HG03378 (cell line): ENCODE data around the gene CFAP99.

Experiments used
- ATAC-seq: cut with Tn5 transposase; IDR thresholded peaks from one replicate; pipeline ENCODE4 v1.9.1; 2021; ENCODE audit warnings: mild to moderate bottlenecking, moderate library complexity; ENCODE audit not compliant: unreplicated experiment

CFAP99 gene

DNA sequence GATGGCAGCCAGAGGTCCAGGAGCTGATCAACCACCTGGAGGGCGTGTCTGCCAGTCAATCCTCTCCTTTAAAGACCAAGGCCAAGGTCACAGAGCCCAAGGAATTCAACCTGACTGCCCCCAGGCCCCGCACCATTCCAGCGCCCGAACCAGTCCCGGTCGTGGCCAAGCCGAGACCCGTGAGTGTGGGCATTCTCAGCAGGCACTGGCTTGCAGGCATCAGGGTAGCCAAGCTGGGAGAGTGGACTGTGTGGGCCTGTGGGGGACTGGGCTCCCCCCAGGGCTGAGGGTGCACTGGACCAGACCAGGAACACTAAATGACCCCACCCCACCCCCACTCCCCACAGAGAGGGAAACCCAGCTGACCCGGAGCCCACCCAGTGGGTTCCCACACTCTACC, 26.4 kb downstream of the CFAP99 start:
- ATAC-seq = no peak

DNA sequence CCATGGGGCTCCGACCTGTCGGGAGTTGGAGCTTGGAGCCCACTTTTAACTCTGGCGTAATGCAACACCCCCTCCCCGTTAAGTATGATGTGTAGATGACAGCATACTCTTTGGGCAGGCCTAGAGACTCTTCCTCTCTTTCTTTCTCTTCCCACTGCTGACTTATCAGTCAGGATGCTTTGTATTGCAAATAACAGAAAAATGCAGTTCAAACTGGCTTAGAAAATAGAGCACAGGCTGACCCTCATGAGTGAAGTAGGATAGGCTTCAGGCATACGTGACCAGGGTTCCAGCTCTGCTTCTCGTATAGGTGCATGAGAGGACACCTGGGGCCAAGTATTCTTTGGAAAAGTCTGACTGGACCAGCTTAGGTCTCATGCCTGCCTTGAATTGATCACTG, 26.8 kb downstream of the CFAP99 start:
- no peak for ATAC-seq

DNA sequence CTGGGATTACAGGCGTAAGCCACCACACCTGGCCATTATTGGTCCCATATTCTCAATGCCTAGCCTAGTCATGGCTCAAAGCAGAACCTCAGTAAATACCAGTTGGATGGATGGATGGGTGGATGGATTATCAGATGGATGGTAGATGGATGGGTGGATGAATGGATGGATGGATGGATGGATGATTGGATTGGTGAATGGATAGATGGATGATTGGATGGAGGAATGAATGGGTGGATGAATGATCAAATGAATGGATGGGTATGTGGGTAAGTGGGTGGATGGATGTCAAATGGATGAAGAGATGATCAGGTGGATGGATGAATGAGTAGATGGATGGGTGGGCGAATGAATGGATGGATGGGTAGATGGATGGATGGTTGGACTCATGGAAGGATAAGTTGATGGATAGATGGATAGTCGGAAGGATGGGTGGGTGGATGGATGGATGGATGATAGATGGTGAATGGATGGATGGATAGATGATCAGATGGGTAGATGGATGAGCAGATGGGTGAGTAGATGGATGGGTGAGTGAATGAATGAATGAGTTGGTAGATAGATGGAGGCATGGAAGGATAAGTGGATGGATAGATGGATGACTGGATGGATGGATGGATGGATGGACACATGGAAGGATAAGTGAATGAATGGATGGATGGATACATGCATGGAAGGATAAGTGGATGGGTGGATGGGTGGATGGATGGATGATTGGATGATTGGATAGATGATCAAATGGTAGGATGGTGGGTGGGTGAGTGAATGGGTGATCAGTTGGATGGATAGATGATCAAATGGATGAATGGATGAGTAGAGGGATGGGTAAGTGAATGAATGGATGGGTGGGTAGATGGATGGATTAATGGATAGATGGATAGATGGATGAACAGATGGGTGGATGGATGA, 28.2 kb downstream of the CFAP99 start:
- ATAC-seq = no peak

DNA sequence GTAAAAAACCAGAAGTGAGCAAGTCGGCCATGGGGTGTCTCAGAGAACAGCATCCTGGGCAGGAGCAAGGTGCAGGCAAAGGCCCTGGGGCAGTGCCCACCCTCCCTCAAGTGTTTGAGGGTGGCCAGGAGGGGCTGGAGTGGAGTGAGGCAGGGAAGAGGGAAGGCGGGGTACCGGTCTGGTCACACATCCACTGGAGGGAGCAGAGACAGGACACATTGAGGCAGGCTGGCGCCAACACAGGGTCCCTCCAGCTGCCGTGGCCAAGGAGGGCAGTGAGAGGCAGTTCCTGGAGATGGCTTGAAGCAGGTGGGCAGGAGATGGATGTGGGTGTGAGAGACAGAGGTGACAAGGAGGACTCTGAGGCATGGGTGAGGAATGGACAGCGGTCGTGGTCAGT, 29.8 kb downstream of the CFAP99 start:
- ATAC-seq = no peak

DNA sequence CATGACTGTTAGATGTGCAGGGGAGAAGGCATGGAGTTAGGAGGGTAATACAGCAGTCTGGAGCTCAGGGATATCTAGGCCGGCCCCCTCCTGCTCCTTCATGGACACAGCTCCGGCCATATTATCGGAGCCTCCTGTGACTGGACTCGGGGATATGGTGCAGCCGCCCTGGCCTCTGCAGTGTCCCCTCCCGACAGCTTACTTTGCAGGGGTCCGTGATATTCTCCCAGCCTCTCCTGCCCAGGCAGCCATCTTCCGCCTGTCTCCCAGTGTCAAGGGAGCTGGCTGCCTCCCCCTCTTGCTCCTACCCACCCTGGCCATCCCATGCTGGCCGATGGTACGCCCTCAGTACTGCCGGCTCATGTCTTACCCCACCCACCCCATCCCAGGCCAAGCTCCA, 30.3 kb downstream of the CFAP99 start:
- no peak for ATAC-seq

DNA sequence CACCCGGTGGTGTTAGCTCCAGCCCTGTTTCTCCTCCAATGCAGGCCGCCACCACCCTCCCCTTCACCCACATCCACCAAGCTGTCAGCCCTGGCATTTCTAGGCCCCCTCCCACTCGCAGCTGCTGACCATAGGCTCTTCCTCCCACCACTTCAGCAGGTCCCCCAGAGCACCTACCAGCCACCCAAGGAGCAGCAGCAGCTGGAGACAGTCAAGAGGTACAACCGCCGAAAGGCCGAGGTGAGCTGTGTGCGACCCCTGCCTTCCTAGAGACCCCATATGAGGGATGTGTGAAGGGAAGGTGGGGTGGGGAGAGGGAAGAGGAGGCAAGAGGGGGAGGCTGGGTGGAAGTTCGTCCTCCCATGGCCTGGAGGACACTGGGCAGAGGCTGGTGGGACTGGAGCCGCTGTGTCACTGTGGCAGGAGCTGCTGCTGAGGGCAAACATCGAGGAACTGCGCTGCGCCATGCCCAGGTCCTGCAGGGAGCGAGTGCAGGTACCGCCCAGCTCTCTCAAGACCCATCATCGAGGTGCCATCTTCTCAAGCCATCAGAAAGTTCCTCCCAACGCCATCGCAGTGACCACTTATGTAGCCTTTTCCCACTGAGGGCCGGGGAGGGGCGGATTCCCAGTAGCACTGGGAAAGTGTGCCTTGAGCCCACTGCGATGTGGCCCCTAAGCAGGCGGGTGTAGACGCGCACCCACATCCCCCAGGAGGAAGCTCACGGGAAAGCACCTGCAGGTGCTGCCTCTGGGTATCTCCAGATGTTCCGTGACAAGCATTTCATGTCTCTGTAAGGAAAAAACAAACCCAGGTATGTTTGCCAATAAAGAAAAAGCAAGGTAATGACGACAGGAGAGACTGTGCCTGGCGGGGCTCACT, 31.0 kb downstream of the CFAP99 start:
- no peak for ATAC-seq

DNA sequence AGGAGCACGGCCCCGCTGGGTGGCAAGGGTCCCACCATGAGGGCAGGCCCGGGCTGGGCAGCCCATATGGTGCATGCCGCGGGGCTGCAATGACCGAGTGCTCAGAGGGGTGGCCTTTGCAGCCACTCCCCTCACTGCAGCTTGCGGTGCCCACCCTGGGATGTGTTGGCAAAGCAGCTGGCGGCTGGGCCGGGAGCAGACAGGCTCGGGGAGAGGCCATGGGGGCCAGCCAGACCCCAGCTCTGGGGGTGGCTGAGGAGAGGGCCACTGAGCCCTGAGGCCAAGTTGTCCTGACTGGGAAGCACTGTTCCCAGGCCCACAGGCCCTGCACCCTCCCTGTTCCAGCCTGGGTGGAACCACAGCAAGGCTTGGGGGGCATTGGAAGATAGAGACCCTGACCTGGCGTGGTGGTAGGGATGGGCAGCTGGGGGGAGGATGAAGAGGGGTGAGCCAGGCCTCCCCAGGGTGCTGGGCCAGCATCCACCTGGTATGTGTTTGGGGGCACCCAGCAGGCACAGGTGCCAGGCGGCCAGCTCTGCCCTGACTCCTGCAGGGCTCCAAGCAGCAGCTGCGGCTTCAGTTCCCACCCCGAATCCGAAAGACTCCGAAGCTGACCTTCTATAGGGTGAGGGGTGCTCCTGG, 31.8 kb downstream of the CFAP99 start:
- ATAC-seq = no peak

DNA sequence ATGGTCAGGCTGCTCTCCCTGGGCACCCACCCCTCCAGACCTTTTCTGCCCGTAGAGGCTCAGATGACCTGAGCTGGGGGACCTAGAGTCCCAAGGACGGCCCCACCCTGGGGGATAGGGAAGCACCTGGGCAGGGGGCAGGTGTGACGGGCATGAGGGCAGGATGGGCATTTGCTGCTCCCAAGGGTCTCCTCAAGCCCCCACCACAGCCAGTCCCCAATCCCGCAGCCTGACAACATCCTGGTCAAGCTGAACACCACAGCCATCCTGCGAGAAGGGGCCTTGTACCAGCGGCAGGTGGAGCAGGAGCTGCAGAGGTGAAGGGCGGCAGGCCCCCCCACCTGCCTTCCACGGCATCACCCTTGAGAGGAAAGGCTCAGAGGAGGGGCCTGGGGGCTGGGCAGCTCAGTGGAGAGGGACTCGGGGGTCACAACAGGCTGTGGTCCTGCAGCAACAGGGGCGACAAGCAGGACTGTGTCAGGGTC, 32.3 kb downstream of the CFAP99 start:
- ATAC-seq = no peak

DNA sequence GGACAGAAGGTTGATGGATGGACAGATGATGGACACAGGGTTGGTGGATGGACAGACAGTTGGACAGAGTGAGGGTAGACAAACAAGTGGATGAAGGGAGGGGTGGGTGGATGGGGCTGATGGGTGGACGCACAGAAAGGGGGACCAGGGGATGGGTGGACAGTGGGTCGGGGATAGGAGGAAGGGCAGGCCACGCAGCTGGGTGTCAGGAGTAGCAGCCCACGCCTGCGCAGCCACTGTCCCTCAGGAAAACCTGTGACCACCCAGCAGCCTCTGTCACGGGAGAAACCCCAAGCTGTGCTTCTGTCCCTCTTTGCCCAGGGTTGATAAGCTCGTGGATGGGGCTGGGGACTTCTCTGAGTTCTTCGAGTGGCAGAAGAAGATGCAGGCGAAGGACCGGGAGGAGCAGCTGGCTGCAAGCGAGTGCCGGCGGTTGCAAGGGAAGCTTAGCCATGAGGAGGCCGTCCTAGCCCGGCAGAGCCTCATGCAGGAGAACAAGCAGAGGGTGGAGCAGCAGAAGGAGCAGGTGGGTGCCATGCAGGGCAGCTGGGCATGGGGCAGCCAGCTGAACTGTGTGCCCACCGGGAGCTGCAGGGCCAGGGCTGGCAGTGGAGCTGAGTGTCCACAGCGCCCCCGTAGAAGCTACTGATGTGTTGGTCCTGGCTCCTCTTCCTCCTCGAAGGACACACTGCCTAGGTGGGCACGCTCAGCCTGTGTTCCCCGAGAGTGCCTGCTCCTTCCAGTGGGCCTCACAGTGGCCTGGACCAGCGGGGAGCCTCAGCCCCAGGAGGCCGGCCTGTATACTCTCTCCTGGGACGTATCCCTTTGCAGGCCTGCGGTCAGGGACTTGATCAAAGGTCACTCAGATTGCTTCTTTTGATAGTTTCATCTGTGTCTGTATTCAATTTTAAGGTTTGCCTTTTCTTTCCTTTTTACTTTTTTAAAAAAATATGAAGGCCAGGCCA, 33.3 kb downstream of the CFAP99 start:
- ATAC-seq = no peak

DNA sequence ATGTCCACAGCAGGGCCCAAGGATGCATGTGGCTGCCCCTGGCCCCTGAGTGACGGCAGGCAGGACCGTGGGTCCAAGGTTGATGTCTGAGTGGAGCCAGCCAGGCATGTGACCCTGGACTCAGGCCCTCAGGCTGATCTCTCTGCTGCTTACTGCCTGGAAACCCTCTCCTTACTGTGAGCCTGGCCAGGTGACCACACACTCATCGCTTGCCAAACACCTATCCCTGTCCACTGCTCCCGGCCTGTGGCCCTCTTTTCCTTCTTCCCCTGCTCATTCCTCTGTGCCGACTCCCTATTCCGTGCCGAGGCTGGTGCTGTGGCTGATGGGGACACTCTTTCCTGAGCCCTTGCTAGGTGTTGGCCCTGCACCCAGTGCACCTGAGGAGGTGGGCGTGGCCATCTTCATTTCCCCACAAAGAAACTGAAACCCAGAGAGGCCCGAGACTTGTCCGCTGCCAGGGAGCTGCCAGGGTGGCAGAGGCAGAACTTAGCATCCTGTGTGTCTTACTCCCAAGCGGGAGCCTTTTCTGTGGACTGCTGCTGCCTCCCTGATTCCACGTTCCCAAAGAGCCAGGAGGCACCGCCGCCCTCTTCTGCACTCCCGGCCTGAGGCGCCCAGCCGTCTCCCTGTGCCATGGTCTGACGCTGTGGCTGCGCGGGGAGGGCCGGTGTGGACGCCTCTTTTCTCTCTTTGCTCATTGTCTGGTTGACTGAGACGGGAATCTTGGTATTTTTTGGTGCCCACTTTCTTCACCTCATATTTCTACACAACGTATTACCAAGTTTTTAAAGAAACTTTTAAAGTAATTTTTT, 38.9 kb downstream of the CFAP99 start:
- no peak for ATAC-seq

DNA sequence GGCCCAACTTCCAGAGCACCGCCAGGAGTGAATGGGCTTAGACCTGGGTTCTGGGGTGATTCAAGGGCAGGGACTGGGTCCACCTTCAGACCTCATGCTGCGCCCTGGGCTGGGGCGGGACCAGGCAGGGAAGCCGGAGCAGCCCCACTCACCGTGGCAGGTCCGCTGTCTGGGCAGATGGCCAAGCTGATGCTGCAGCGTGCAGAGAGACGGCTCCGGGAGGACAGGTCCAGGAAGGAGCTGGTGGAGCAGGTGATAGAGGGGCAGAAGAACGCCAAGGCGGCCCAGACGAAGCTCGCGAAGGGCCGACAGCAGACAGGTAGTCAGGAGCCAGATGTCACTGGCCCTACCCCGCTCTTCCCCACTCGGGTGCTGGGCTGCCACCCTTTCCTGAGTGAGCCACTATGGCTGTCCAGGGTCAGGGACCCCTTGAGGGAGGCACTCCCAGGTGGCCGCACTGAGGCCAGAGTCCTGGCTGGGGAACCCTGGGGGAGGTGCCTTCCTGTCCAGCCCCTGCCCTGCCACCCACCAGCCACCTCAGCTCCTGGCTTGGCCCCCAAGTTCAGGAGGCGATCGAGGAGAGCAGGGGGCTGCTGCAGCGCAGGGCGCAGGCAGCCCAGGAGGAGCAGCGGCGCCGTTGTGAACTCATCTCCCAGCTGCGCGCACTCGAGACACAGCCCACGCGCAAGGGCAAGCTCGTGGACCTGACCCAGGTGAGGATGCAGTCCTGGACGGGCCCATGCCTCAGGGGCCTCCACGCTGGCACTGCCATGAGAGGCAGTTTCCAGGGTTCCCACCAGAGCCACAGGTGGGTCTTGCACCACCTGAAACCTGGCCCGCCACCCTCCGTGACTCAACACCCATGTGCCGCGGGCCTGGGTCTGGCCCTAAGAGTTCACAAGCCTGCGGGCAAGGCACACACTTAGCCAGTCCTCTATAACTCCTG, 40.1 kb downstream of the CFAP99 start:
- ATAC-seq = no peak

DNA sequence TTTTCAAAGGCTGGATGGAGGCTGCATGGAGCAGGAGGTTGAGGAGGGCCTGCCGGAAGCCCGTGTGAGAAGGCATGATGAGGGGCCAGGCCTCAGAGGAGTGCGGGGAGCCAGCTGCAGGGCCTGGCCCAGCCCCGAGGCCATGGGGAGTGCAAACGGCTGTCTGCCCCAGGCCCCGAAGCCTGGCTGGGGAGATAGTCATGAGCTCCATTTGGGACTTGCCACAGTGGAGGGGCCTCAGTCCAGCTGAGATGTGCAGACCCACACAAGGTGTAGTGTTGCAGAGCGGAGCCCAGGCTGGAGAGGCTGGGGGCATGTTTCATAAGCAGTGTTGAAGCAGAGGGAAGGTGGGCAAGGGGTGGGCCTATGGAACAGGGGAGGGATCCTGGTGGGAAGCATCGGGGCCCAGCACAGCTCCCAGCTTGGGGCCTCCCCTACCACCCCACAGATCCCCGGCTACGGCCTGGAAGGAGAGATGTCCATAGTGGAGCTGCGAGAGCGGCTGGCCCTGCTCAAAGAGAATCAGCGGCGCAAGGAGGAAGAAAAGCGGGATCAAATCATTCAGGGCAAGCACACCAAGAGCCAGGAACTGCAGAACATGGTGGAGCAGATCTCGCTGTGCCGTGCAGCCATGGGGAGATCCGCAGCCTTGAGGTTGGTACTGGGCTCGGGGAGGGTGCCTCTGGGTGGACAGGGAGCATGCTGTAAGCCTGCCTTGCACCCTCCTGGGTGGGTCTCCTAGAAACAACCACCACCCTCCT, 41.0 kb downstream of the CFAP99 start:
- ATAC-seq = no peak

DNA sequence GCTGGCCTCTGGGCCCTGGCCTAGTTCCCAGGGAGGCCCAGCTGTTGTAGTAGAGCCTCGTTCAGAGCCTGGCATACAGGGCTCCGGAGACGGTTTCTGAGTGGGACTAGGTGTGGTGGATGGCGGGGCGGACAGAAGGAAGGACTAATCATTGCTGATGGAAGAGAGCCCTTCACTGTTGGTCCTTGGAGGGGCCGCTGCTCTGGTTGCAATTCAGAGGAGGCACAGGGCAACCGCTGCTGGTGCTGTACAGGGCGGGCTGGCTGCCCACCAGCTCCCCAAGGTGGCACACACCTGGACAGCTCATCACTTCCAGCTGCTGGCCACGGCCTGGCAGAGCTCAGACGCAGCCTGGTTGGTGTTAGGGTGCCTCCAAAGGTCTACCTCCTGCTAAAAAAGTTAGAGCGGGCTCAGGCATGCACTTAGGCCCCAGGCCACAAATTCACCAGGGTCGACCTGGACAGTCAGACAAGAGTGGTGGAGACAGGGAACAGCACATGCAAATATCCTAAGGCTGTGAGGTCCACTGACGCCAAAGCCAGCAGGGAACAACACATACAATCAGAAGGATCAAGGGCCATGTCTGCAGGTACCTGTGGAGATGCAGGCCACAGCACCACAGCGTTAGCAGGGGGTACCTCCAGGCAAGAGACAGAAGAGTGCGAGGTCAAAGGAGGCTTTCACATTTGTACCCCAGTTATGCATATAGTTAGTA, 42.6 kb downstream of the CFAP99 start:
- no peak for ATAC-seq

DNA sequence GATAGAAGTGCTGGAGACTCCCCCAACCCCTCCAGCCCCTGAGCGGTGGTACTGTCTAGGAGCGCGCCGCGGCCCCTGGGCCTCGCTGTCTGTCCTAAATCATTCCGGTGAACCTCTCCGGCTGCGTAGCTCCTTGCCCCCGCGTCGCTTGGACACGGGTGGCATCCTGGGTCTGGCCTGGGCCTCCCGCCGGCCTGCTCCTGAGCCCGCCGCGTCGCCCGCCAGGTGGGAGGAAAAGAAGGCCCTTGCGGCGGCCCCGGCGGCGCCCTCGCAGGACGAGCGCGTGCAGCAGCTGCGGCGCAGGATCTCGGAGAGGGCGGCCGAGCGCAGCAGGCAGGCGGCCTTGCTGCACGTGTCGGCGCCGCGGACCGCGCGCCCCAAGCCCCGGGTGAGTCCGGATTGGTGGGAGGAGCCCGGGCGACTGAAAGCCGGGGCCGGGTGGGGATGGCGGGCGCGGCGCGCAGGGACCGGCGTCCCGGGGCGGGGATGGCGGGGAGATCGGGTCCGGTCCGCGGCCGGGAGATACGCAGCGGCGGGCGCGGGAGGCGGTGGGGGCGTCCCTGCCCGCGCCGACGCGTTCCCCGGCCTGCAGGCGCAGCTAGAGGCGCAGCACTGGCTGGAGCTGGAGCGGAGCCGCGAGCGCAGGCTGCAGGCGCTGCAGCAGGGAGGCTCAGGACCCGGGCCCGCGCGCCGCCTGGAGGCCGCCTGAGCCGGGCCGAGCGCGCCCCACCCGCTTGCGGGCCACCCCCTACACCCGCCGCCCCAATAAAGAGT, 43.6 kb downstream of the CFAP99 start:
- ATAC-seq = peak; percentile 44

DNA sequence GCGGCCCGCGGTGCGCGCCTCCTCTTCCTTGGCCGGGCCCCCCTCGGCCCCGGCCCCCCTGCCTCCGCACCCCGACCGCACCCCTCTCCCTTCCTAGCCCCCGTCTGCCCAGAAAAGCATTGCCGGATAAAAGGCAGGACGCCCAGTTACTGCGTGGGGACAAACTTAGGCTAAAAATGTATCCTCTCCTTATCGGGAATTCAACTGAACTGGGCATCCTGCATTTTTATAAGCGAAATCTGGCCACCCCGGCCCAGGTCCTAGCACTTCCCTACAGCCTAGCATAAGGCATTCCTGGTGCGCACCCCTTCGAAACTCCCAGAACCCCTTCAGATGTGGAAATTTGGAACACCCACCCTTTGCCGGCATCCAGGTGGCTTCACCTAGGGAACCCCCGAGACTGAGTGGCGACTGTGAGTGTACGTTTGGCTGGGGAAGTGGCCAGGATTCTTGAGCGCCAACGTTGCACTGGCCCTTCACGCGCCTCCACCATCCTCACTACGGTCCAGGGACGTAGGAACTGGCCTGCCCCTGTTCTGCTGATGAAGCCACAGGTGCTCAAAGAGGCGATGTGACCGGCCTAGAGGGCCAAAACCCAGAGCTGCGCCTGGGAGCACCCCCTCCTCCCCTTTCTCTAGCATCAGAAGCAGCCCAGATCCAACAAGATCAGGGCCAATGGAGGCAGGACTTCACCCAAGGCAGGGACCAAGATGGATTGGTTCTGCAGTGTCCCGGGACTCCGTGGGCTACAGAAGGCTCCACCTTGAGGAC, 44.4 kb downstream of the CFAP99 start:
- no peak for ATAC-seq
